Spleen (tissue), 7 donors: ENCODE measurements around the gene PDE2A.

ENCODE experiments used
- CTCF ChIP-seq, 11 experiments: fragments of 200-600 bp in 7 of 11; fragments of 450-650 bp in 4 of 11; sonication (generic) in 4 of 11; IDR thresholded peaks in 8 of 11; conservative IDR thresholded peaks in 3 of 11; 1 replicate in 7 of 11; 2 replicates in 4 of 11; pipeline versions ENCODE4 v1.4.0 to v1.8.0; 2016 to 2021; ENCODE audit warnings: antibody characterized with exemption in 11 of 11, inconsistent platforms in 4 of 11, mild to moderate bottlenecking in 1 of 11
- POLR2A ChIP-seq, 3 donors: fragments of 450-650 bp; IDR thresholded peaks; one replicate each; pipeline ENCODE4 v1.5.1; 2017; ENCODE audit warnings: antibody characterized with exemption in 3 of 3, mild to moderate bottlenecking in 1 of 3
- POLR2AphosphoS5 ChIP-seq, 3 donors: sonication (generic); formaldehyde crosslinking; IDR thresholded peaks; one replicate each; pipeline ENCODE4 v1.5.1; 2017; ENCODE audit warnings: antibody characterized with exemption in 3 of 3
- donor health status: DM: no; HTN: no; CAD: no; lungs with moderate emphysema.
- donor health status: DM: no; HTN: no; CAD: no.
- donor health status: DM: no; HTN: no; CAD: no.

- TF ChIP-seq CTCF (IDR thresholded peaks at IDR 0.05 in 8 of 11, conservative IDR thresholded peaks at IDR 0.05 in 3 of 11) (no peak), POLR2A (IDR thresholded peaks at IDR 0.05) (no peak), POLR2AphosphoS5 (IDR thresholded peaks at IDR 0.05) (no peak)
Measured at GRCh38 chr11:72653649-72654048, 20.6 kb downstream of the PDE2A start.
